ENCODE data around the gene TOP2A.
A peak's percentile ranks its signal among the peaks of the same experiment; 100 is the strongest.

The TOP2A gene

DNA sequence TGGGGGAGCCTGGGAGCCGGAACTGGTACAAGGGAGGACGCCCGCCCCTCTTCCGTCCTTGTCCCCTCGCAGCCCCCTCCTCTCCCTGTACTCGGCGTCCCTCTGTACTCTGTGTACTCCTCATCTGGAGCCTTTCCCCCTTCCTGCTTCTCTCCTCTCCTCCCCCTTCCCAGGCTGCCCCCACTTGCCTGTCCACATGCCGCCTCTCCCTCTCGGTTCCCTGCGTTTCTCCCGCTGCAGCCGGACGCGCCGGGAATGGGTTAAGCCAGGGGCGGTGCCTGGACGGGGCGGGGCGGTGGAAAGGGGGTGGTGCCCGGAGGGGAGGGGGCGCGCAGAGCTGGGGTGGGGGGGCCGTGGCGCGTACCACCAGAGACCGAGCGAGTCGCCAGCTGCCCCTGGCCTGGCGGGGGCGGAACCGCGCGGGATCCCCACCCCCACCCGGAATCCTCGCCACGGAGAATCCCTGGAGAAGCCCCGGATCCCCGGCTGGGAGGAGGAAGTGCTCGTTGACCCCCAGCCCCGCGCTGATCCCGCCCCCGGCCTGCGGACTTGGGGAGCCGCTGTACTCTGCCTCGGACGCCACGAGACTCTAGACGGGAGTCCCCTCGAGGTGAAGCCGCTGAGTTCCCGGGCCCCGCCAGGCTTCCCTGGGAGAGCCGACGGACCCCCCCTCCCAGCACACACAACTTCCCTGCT, 75.7 kb downstream of the TOP2A start:
- H3K27ac ChIP-seq, result peak overlapping the region; percentile 40 to 96 (median 88)
- H3K4me3 ChIP-seq, result peak overlapping the region; percentile 48 to 67 (median 59)

DNA sequence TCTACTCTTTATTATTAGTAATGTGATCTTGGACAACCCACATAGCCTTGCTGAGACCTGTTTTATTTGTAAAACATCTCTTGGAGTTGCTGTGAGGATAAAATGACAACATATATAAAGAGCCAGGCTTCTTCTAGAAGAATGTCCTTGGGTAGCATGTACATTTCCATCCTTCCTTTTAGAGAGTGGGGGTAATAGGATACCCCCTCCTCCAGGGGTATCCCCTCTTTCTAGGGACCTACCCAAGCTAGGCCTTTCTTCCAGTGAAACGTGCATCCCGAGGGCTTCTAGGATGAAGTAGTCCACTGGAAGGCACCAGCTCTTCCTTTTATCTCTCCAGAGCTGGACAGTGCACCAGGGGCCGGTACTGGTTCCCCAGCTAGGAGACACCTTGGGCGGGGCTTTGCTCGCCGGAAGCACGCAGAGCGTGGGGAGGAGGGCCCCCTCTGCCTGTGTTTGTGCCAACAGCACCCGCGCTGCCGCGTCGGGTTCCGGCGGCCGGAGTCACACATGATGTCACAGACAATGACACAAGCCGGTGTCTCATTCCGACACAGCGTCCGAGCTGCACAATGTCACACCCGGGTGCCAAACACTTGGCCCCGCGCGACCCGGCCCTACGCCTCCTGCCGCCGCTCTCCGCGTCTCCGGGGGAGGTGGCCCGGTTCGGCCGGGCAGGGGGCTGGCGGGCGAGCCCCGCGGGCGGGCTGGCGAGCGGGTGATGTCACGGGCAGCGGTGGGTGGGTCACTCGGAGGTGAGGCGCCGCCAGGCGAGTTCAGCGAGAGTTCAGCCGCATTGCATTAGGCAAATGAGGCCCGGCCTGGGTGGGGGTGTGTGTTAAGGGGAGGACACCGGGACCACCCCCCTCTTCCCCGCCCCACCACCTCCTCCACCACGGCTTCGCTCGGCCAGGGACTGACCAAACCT, 76.6 kb downstream of the TOP2A start:
- Histone ChIP-seq H3K4me3 (peak overlapping the region; percentile 48 to 67 (median 59)), H3K27ac (peak overlapping the region; percentile 40 to 96 (median 88))

DNA sequence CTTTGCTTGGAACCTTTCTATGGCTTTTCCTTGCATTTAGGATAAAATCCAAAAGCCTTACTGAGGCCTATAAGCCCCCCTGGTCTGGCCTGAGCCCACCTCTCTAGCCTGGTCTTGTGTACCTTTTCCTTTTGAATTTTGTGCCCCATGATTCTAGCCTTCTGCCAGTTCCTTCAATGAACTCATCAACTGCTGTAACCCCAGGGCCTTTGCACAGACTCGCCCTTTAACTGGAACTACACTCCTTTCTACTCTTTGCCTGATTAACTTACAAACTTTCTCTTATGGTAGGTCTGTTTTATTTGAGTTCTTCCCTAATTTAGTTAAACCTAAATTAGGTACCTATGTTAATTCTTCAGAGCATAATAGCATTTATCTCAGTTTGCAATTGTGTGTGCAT, 77.4 kb downstream of the TOP2A start:
- no peak overlapping the region for H3K4me3 ChIP-seq
- peak overlapping the region in 13 of 21 experiments; percentile 83 to 96 (median 90) for H3K27ac ChIP-seq

DNA sequence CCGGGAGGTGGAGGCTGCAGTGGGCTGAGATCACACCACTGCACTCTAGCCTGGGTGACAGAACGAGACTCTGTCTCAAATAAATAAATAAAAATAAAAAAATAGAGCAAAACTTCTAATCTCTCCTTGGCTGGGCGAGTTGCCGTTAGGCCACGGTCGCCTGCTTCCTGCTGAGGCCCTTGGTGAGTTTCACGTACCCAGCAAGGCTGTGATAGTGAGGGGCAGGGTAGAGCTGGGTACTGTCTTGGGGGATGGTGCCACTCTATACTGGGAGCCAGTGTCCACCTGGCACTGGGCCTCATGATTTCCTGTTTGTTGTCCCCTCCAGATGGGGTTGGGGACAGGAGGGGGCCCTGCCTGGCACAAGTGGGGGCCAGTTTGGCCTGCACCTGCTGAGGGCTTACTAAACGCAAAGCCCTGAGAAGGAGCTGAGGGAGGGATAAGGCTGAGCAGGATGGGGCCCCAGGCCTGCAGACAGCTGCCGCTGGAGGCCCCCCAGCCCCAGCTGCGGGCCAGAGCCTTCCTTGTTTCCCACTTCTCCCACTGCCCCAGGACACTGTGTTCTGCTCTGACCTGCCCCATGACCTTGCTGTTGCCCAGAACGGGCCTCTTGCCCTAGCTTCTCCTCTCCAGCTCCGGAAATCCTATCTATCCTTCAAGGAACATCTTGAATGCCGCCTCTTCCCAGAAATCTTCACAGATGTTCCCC, 78.6 kb downstream of the TOP2A start:
- Histone ChIP-seq H3K4me3 (no peak overlapping the region), H3K27ac (peak overlapping the region in 14 of 21 experiments; percentile 14 to 94 (median 46))
